GM21526 (cell line): ENCODE results near the gene NPBWR2.

Source experiments
- ATAC-seq: cut with Tn5 transposase; IDR thresholded peaks from one replicate; pipeline ENCODE4 v1.9.1; 2021; ENCODE audit warnings: moderate library complexity; ENCODE audit not compliant: unreplicated experiment, low FRiP score

Gene NPBWR2, protein sequence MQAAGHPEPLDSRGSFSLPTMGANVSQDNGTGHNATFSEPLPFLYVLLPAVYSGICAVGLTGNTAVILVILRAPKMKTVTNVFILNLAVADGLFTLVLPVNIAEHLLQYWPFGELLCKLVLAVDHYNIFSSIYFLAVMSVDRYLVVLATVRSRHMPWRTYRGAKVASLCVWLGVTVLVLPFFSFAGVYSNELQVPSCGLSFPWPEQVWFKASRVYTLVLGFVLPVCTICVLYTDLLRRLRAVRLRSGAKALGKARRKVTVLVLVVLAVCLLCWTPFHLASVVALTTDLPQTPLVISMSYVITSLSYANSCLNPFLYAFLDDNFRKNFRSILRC

DNA sequence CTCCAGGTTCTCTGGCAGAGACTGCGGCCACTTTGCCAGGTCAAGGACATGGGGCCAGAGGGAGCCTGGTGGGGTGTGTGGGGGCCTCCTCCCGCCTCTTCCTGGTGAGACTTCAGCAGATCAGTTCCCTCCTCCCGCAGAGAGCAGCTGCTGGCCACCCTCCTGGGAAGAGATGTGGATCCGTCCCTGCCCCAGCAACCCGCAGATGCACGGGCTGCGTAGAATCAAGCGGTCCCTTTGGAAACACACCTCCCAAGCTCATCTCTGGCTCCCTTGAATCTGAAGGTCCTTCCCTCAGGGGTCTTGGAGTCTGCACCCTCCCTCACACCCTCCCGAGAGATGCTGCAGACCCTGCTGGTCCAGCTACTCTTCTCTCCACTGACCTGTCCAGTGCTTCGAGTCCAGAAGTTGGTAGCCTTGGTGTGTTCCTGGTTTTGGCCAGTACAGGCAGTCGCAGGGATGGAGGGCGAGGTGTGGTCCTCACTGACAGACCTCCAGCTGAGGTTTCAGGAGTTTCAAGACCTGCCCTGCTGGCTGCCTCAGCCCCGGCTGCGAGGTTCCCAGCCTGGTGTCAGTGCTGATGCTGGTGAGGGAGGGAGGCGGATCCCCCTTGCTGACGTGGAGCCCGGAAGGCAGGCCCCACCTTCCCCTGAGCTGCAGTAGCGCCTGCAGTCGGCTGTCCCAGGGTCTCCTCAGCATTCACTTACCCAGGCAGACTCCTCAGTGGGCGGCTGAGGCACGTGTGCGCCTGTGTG lies at the start of gene NPBWR2:
NPBWR2 (minus strand) TSS at position 585 of the 755 bp plus-strand sequence. CDS start 734 bp downstream, outside the sequence.
- no peak for ATAC-seq

DNA sequence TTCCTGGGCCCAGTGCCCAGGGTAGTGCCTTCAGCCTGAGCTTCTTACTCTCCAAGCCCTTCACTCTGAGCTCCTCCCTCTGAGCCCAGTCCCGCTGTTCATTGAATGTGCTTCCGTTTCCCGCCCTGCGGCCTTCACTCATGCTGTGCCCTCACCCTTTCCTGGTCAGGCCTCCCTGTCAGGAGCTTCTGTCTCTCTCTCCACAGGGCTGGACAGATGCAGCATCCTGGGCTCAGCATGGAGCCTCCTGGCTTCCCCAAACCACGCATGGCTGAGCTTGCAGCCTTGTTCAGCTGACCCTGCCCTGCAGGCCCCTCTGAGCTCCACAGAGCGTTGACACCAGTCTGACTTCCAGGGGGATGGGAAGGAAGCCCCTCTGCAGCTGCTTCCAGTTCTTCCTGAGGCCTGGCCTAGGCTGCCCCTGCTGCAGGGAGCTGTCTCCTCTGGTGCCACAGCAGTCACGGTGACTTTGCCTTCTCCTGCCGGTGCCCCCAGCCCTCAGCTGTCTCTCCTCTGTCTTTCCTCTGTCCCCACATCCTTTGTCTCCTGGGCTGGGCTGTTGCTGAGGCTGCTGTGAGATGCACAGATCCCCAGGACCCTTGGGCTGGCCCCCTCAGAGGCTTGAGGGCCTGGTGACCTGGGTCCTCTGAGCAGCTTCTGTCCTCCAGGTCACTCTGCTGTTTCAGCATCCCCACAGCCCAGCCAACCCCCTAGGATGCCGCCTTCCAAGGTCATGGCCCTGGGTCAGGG lies 48.9 kb upstream of the NPBWR2 start:
- no peak for ATAC-seq

DNA sequence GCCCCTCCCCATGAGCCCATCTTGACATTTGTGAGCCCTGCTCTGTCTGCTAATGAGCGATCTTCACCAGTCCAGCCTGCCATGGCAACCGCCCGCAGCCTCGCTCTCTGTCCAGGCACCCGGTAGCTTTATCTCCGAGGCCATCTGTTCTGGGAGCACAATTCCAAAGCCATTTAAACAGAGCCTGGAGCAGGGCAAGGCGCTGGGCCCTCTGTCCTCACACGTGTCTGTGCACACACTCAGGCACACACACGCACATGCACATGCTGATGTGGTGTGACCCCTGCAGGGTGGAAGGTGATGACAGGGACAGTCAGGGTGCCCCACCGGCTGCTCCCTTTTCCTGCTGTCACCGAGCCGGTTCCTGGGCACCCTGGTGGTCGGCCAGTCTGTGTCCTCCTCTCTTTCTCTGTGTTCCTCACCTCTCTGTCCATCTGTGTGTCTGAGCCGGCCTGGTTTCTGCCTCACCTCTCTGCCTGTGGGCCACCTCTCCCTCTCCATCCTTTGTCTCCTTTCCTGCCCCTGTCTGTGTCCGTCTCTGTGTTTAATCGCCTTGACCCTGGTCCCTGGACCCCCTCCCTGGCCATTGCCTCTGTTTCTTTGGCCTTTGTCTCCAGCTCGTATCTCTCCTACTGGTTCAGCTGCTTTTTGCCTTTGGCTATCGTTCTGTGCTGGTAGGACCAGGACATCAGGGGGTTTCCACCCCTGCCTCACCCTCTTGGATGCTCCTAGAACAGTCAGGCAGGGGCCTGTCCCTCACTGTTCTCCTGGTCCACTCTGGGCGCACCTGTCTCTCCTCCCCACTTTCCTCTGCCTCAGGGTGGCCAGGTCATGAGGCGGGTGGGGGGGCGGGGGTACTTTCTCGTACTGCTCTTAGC lies 48.1 kb upstream of the NPBWR2 start:
- ATAC-seq, result no peak

DNA sequence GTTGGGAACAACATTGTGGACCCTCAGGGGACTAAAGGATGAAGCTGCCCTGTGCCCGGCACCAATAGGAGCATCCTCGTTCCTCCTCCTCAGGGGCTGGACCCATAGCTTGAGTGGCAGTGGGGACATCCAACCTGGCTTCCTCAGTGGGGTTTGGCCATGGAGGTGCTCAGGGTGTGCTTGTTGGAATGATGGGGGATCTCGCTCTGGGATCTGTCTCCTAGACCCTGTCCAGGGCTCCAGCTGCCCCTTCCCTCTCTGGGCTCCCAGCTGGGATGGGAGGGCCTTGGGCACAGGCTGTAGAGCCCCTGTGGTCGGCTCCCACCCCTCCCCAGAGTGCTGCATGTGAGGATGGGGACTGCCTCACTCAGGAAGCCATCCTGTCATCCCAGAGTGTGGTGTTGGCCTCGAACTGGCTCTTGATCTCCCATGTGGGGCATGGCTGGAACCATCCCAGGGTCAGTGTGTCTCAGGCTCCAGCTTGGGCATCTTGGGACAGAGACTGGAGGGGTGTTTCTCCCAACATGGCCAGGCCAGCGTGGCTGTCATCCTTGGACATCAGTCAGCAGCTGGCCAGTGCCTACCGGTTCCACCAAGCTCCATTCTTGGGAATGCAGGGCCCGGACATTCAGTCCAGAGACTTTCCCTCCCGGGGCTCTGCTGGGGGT lies 47.4 kb upstream of the NPBWR2 start:
- ATAC-seq, result no peak

DNA sequence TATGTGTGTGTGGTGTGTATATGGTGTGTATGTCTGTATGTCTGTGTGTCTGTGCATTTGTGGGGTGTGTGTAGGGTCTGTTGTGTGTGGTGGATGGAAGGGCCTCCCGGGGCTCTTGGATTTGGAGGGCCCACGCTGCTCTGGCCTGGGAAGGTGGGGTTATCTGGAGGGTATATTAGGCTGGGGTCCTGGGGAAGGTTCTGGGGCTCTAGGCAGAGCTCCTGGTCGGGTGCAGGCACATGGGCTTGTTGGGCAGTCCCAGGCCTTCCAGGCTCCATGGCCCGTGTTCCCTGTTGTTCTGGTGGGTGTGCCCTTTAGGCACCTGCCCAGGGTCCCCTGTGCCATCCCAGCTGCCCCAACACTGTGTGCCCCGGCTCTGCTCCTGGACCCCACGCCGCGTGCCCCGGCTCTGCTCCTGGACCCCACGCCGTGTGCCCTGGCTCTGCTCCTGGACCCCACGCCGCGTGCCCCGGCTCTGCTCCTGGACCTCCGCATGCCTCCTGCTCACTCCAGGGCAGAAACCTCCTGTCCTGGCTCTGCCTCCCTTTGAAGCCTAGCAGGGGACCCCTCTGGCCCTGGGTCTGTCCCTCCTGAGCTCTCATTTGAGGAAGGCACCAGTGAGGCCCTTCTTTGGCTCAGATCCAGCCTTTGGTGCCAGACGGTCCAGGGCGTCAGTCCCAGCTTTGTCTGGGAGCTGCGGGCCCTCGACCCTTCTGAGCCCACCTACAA lies 46.7 kb upstream of the NPBWR2 start:
- ATAC-seq, result no peak

DNA sequence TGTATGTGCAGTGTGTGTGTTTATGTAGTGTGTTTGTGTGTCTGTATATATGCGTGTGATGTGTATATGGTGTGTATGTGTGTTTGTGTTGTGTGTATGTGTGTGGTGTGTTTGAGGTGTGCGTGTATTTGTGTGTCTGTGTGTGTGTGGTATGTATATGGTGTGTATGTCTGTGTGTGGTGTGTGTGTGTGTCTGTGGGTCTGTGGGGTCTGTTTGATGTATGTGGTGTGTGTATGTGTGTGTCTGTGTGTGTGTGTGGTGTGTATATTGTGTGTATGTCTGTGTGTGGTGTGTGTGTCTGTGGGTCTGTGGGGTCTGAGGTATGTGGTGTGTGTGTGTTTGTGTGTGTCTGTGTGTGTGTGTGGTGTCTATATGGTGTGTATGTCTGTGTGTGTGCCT lies 46.0 kb upstream of the NPBWR2 start:
- no peak for ATAC-seq

DNA sequence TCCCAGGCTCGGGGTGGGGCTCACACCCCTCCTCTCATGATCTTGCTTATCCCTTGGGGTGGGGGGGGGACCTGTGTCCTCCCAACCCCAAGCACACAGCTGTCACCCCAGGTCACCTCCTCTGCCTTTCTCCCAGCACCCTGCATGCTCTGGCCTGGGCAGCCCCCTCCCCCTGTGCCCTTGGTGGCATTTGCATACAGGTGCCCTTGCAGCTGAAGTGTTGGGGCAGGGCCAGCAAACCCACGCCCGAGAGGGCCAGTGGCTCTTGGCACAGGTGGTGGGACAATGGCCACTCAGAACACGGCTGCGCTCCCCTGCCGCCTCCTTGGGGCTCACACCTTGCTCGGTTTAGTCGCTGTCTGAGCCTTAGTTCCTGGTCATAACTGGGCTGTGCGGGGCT lies 45.5 kb upstream of the NPBWR2 start:
- ATAC-seq, result no peak

DNA sequence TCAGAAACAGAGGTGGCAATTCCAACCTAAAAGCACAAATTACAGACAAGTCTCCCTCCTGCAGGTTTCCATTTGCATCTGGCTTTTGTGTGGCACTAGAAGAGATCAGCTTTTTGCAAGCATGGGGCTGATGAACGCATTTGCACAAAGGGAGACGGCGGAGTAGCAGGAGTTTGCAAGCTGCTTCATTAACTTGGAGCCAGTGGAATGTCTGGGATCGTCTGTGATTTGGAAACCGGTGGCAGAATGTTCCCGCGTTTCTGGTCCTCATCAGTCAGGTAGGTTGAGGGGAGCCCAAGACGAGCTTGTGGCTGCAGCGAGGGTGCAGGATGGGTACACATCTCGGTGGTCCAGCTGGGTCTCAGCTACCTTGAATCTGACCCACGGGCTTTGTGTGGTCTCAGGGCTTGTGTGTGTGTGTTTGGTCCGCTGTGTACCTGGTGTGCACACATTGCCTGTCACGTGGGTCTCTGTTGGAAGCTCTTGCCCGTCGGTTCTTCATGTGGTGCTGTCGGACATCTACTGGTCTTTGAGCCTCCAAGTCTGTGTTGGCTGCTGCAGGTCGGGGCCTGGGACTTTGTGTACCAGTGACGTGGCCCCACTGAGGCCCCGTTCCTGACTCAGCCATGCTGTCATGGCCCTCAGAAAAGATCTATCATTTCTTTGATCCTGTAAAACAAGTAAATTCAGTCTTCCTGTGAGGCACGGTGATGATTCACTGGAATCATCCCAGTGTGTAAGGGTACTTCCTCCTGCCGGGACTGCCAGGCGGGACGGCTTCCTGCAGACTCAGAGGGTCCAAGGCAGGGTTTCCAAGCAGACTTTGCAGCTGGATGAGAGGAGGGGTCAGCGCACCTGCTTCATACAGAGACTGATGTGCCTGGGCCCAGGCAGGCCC lies 44.5 kb upstream of the NPBWR2 start:
- ATAC-seq, result no peak

DNA sequence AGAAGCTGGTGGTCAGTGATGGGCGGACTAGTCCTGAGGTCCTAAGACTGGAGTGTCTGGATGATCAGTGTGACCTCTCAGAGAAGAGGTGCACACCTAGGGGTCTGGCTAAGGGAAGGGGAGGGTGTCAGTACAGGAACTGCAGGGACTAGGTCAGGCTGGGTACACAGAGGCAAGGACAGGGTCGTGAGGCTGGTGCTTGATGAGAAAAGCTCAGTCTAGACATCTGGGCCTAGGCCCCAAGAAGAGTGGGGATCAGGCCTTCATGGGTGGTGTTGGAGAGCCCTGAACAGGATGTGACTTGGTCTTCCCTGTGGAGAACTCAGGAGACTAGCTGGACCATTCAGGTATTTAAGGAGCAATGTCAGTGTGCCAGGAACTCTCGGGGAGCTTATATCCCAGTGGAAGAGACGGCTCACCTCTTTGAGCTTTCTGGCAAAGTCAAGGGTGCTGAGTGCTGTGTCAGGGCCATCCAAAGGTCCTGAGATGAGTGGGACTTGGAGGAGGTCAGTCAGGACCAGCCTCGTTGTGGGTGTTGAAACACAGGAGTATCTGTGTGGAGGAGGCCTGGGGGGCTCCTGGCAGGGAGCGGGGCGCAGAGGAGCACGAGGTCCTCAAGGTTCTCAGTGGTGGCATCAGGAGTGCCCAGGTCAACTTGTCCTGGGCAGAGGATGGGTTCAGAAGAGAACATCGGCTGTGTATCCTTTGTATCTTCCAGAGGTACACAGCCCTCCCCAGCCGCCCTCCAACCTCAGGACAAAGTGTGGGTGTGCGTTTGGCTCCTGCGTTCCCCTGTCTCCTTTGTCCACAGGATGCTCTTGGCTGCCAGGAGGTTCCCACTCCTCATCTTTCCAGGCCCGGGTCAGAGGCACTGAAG lies 43.6 kb upstream of the NPBWR2 start:
- no peak for ATAC-seq

DNA sequence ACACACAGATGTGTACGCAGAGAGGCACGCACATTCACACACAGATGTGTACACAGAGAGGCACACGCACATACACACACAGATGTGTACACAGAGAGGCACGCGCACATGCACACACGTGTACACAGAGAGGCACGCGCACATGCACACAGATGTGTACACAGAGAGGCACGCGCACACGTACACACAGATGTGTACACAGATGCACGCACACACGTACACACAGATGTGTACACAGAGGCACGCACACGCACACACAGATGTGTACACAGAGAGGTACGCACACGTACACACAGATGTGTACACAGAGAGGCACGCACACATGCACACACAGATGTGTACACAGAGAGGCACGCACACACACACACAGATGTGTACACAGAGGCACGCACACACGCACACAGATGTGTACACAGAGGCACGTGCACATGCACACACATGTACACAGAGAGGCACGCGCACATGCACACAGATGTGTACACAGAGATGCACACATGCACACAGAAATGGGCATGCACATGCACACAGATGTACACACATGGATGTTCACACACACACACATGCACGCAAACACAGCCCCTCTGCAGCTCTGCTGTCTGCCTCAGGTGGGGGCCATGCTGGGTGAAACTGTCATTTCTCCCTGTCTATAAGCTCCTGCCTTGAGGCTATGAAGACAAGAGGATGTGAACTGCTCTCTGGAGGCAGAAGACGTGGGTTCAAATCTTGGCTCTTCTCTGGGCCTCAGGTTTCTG lies 42.6 kb upstream of the NPBWR2 start:
- no peak for ATAC-seq

DNA sequence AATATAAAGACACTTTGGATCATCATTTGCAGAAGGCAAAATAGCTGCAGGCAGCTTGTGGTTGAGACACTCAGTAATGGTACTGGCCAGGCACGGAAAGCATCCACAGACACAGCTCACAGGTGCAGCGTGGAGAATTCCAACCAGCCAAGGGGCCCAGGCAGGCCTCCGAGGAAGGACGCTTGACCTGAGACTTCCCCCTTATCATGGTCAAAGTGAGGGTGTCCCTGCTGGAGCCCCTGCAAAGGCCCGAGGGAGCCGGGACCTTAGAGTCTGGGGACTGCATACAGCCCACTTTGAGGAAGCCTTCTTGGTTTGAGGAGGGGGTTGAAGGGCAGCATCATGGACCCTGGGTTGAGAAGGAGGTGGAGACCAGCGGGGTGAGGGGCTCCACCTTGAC lies 41.8 kb upstream of the NPBWR2 start:
- ATAC-seq, result no peak

DNA sequence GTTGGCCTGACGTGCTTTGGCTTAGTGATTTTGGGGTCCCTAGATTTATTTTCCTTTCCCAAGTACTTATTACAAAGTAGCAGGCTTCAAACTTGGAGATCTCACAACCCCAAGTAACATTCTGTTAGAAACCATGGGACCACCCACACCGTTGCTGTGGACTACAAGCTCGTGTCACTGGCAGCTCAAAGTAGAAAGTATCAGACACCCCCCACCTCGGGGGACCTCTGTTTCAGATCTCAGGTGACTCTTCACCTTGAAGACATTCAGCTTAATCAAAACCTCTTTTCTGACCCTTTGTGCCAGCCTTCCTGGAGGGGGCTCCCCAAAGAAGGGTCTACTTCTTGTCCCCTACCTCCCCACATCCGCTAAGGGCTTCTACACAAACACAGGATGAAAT lies 41.2 kb upstream of the NPBWR2 start:
- no peak for ATAC-seq

DNA sequence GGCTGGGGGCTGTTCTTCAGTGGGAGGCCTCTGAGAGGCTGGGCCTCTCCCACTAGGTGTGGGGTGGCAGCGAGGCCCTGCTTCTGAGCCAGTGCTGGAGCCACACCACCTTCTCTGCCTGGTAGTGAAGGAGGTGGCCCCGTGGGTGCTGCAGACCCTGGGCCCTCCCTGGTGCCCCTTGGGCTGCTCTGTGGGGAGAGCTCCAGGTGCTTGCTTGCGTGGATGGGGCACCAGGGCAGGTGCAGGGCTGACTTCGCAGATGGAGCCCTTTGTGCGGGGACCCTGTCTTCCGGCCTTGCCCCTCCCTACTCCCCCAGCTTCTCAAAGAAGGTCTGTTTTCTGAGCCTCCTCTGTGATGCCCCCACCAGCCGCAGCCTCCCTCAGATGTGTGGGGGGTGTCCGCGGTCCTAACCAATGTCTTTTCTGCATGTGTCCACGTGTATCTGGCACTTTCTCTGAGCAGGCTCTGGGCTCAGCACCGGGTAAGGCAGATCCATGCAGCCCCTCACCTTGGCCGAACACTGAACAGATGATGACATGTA lies 39.6 kb upstream of the NPBWR2 start:
- ATAC-seq, result no peak

DNA sequence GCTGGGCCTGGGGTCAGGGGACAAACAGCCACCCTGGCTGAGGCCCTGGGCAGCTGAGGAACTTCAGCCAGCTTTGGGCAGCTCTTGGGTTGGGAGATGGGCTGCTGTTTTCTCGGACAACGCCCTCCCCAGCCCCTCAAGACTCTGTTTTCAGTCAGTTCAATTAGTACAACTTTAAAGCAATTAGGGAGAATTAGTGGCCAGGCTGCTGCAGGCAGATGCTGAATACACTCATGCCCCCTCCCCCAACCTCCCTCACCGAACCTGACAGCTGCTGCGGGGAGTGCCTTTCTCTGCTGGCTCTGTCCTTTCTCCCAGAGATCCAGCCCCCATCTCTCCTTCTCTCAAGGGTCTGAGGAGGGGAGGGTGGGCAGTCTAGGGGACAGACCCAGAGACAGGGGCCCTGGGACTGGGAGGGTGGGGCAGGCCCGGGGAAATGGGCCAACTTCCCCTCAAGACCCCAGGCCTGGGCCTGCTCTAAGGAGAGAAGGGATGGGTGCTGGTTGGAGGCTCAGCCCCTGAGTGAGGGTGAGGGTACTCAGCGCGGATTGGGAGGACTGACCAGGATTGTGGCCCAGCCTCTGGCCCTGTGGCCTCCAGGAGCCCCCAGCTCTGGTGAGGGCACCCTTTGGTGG lies 39.1 kb upstream of the NPBWR2 start:
- ATAC-seq, result no peak

DNA sequence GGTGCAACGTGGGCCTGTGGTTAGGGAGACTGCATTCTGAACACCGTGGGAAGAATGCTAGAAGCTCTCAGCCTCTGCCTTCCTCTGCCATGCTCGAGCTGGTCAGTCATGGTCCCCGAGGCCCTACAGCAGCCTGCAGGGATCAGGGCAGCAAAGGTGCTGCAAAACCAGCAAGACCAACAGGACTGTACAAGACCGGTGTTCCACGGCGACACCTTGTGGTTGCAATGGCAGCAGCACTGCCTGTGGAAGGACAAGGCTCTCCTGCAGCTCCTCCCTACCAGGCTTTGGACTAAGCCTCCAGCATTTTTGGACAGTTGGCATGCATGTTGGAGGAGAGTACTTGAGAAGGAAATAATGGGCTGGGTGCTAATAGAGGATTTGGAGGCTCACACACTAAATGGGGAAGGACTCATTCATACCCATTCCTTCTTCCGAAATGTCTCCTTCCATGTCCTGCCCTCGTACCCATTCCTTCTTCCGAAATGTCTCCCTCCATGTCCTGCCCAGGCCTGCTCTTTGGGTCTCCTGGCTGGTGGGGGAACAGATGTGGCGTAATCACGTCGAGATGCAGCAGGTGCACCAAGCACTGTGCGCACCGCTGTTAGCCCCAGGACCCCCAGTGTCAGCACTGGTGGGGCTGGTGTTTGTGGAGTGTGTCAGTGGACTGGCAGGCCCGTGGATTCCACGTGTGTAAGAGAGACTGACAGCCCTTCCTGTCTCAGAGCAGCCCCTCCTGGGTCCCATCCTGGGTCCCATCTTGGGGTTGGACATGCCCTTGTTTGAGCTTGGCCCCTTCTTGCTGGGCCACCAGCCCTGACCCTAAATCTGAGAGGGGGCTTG lies 38.3 kb upstream of the NPBWR2 start:
- no peak for ATAC-seq
